Measurements from ENCODE around the gene GMIP. TPM values are rescaled to one million over a fixed set of nuclear protein-coding genes. Genes with fewer than 3 reads are reported as not detected.

The GMIP gene
- total and polyA plus RNA-seq, 2 experiments from 2014 or later = 5.1 to 22.1 TPM

DNA sequence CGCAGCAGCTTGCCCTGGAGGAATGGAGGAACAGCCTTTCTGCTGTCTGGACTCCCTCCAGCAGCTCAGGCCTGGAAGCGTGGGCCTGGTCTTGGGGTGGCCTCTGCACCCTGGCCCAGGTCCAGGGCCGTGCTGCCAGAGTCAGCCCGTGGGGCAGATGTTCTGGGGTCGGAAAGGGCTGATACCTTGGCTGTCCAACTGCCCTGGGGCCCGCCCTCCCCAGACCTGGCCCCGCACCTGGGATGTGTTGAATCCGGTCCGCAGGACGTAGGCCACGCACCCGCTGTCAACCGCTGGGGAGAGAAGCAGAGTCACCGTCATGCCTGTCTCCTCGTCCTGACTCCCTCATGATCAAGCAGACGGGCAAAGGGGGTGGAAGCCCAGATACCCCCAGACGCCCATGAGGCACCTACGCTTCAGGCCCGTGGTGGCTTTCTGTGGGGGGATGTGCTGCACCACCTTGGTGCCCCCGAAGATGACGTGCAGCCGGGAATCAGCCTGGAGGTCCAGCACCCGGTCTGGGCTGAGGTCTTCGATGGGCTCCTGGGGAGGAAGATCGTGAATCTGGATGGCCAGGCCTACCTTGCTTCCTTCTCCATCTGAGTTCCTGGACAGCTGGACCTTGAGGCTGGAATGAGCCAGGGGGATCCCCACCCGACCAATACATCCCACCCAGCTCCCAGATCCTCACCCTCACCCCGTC lies 12.3 kb upstream of the GMIP start:
- peaks cover 30% of the 10 kb centered on the region; the same call in 1 of the 2 replicates for H3K36me3 ChIP-seq (ENCODE audit: insufficient read depth)
- H3K27ac ChIP-seq (ENCODE audit: low read depth) = no peak overlapping the region
- H3K4me2 ChIP-seq = no peak overlapping the region
- H3K27me3 ChIP-seq (ENCODE audit: insufficient read depth) = no peaks in the 10 kb centered on the region
- Mint-ChIP-seq H3K36me3 (ENCODE audit: low read depth) (peaks cover 80% of the 10 kb centered on the region), H3K4me1 (no peaks in the 10 kb centered on the region; the same call in 2 of the 3 replicates), H3K27me3 (ENCODE audit: insufficient read depth, low read depth, poor library complexity) (peaks cover 11% of the 10 kb centered on the region), H3K9me3 (no peaks in the 10 kb centered on the region), H3K4me3 (no peak overlapping the region), H3K27ac (no peak overlapping the region)
- H3K9me2 ChIP-seq (ENCODE audit: insufficient read depth) = no peaks in the 10 kb centered on the region
- H4K20me1 ChIP-seq (replicated peaks; ENCODE audit: insufficient read depth) = peaks cover 10% of the 10 kb centered on the region; the same call in 1 of the 2 replicates
- H2AFZ ChIP-seq = no peak overlapping the region
- no peaks in the 10 kb centered on the region for H3K4me1 ChIP-seq (ENCODE audit: insufficient read depth)
- 0 out of 2 replicates have a peak, but pooled peaks cover 2% of the 10 kb centered on the region for H3F3A ChIP-seq (replicated peaks; ENCODE audit: low read depth)
- ATAC-seq (no peak), DNase-seq (ENCODE audit: low spot score) (no peak)
- H3K4me3 ChIP-seq = no peak overlapping the region
- H3K79me2 ChIP-seq (replicated peaks; ENCODE audit: insufficient read depth) = peaks cover 18% of the 10 kb centered on the region
- TF ChIP-seq EZH2phosphoT487 (IDR thresholded peaks at IDR 0.05; ENCODE audit: unreplicated experiment) (no peak), ZNF114 (CRISPR knock-in tag; IDR thresholded peaks at IDR 0.05) (no peak), STAT1 (IDR thresholded peaks at IDR 0.05; ENCODE audit: unreplicated experiment) (no peak), JUNB (IDR thresholded peaks at IDR 0.05; ENCODE audit: unreplicated experiment) (no peak), CREB1 (CRISPR knock-in tag; IDR thresholded peaks at IDR 0.05; ENCODE audit: low read depth) (no peak), NANOG (IDR thresholded peaks at IDR 0.05; ENCODE audit: borderline replicate concordance) (no peak), POLR2AphosphoS5 (IDR thresholded peaks at IDR 0.05; ENCODE audit: low read depth) (no peak), ZNF331 (CRISPR knock-in tag; IDR thresholded peaks at IDR 0.05; ENCODE audit: low read depth) (no peak), EZH2 (IDR thresholded peaks at IDR 0.05; ENCODE audit: low read depth, unreplicated experiment) (no peak)
- TF ChIP-seq, protein P1, sequence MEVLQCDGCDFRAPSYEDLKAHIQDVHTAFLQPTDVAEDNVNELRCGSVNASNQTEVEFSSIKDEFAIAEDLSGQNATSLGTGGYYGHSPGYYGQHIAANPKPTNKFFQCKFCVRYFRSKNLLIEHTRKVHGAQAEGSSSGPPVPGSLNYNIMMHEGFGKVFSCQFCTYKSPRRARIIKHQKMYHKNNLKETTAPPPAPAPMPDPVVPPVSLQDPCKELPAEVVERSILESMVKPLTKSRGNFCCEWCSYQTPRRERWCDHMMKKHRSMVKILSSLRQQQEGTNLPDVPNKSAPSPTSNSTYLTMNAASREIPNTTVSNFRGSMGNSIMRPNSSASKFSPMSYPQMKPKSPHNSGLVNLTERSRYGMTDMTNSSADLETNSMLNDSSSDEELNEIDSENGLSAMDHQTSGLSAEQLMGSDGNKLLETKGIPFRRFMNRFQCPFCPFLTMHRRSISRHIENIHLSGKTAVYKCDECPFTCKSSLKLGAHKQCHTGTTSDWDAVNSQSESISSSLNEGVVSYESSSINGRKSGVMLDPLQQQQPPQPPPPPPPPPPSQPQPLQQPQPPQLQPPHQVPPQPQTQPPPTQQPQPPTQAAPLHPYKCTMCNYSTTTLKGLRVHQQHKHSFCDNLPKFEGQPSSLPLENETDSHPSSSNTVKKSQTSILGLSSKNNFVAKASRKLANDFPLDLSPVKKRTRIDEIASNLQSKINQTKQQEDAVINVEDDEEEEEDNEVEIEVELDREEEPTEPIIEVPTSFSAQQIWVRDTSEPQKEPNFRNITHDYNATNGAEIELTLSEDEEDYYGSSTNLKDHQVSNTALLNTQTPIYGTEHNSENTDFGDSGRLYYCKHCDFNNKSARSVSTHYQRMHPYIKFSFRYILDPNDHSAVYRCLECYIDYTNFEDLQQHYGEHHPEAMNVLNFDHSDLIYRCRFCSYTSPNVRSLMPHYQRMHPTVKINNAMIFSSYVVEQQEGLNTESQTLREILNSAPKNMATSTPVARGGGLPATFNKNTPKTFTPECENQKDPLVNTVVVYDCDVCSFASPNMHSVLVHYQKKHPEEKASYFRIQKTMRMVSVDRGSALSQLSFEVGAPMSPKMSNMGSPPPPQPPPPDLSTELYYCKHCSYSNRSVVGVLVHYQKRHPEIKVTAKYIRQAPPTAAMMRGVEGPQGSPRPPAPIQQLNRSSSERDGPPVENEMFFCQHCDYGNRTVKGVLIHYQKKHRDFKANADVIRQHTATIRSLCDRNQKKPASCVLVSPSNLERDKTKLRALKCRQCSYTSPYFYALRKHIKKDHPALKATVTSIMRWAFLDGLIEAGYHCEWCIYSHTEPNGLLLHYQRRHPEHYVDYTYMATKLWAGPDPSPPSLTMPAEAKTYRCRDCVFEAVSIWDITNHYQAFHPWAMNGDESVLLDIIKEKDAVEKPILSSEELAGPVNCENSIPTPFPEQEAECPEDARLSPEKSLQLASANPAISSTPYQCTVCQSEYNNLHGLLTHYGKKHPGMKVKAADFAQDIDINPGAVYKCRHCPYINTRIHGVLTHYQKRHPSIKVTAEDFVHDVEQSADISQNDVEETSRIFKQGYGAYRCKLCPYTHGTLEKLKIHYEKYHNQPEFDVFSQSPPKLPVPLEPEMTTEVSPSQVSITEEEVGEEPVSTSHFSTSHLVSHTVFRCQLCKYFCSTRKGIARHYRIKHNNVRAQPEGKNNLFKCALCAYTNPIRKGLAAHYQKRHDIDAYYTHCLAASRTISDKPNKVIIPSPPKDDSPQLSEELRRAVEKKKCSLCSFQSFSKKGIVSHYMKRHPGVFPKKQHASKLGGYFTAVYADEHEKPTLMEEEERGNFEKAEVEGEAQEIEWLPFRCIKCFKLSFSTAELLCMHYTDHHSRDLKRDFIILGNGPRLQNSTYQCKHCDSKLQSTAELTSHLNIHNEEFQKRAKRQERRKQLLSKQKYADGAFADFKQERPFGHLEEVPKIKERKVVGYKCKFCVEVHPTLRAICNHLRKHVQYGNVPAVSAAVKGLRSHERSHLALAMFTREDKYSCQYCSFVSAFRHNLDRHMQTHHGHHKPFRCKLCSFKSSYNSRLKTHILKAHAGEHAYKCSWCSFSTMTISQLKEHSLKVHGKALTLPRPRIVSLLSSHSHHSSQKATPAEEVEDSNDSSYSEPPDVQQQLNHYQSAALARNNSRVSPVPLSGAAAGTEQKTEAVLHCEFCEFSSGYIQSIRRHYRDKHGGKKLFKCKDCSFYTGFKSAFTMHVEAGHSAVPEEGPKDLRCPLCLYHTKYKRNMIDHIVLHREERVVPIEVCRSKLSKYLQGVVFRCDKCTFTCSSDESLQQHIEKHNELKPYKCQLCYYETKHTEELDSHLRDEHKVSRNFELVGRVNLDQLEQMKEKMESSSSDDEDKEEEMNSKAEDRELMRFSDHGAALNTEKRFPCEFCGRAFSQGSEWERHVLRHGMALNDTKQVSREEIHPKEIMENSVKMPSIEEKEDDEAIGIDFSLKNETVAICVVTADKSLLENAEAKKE (CRISPR knock-in tag; IDR thresholded peaks at IDR 0.05) = no peak
- TF ChIP-seq, protein P2, sequence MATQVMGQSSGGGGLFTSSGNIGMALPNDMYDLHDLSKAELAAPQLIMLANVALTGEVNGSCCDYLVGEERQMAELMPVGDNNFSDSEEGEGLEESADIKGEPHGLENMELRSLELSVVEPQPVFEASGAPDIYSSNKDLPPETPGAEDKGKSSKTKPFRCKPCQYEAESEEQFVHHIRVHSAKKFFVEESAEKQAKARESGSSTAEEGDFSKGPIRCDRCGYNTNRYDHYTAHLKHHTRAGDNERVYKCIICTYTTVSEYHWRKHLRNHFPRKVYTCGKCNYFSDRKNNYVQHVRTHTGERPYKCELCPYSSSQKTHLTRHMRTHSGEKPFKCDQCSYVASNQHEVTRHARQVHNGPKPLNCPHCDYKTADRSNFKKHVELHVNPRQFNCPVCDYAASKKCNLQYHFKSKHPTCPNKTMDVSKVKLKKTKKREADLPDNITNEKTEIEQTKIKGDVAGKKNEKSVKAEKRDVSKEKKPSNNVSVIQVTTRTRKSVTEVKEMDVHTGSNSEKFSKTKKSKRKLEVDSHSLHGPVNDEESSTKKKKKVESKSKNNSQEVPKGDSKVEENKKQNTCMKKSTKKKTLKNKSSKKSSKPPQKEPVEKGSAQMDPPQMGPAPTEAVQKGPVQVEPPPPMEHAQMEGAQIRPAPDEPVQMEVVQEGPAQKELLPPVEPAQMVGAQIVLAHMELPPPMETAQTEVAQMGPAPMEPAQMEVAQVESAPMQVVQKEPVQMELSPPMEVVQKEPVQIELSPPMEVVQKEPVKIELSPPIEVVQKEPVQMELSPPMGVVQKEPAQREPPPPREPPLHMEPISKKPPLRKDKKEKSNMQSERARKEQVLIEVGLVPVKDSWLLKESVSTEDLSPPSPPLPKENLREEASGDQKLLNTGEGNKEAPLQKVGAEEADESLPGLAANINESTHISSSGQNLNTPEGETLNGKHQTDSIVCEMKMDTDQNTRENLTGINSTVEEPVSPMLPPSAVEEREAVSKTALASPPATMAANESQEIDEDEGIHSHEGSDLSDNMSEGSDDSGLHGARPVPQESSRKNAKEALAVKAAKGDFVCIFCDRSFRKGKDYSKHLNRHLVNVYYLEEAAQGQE (IDR thresholded peaks at IDR 0.05; ENCODE audit: unreplicated experiment) = no peak
- TF ChIP-seq, protein P3, sequence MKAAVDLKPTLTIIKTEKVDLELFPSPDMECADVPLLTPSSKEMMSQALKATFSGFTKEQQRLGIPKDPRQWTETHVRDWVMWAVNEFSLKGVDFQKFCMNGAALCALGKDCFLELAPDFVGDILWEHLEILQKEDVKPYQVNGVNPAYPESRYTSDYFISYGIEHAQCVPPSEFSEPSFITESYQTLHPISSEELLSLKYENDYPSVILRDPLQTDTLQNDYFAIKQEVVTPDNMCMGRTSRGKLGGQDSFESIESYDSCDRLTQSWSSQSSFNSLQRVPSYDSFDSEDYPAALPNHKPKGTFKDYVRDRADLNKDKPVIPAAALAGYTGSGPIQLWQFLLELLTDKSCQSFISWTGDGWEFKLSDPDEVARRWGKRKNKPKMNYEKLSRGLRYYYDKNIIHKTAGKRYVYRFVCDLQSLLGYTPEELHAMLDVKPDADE (IDR thresholded peaks at IDR 0.05) = no peak
- TF ChIP-seq, protein P4, sequence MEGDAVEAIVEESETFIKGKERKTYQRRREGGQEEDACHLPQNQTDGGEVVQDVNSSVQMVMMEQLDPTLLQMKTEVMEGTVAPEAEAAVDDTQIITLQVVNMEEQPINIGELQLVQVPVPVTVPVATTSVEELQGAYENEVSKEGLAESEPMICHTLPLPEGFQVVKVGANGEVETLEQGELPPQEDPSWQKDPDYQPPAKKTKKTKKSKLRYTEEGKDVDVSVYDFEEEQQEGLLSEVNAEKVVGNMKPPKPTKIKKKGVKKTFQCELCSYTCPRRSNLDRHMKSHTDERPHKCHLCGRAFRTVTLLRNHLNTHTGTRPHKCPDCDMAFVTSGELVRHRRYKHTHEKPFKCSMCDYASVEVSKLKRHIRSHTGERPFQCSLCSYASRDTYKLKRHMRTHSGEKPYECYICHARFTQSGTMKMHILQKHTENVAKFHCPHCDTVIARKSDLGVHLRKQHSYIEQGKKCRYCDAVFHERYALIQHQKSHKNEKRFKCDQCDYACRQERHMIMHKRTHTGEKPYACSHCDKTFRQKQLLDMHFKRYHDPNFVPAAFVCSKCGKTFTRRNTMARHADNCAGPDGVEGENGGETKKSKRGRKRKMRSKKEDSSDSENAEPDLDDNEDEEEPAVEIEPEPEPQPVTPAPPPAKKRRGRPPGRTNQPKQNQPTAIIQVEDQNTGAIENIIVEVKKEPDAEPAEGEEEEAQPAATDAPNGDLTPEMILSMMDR (conservative IDR thresholded peaks at IDR 0.05; ENCODE audit: low read depth in 2 of 2) = no peak

All from GM23338 (cell line).